Testis (tissue), 2 donors: ENCODE results near the gene SLC4A3.

Experiments used
- POLR2A ChIP-seq: fragments of 450-650 bp; IDR thresholded peaks from one replicate; pipeline ENCODE4 v1.6.1; 2017; ENCODE audit warnings: antibody characterized with exemption, mild to moderate bottlenecking, moderate library complexity
- TF ChIP-seq, protein P1 (sequence below), 3 experiments: fragments of 450-650 bp in 2 of 3; fragments of 200-600 bp in 1 of 3; sonication (generic) in 1 of 3; IDR thresholded peaks; one replicate each; pipeline ENCODE4 v1.5.1; 2016 to 2019; ENCODE audit warnings: antibody characterized with exemption in 3 of 3, mild to moderate bottlenecking in 2 of 3, moderate library complexity in 1 of 3

DNA sequence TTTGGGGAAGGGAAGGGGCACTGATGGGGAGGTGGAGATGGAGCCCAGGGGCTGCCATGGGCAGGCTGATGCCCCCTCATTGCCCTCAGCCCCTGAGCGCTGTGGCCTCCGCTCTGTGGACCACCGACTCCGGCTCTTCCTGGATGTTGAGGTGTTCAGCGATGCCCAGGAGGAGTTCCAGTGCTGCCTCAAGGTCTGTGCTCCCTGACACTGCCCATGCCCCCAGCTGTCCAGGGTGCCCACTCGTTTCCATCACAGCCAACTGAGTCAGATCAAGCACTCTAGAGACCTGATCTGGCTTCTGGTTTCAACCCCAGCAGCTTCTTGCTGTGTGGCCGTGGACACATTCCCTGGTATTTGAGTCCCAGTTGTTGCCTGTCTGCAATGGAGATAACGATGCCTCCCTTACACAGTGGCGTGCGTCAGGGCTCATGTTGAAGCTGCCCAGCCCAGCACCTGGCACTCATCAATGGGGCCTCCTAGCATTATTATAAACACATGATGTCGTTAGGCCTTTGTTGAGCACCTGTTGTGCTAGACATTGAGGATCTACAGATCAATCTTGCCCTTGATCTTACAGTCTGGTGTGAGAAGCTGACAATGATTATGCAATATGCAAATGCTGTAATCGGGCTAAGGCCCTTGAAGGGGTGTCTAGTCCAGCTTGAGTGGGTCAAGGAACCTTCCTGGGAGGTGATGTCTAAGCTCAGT, 15.4 kb upstream of the SLC4A3 start:
- TF ChIP-seq, protein P1, sequence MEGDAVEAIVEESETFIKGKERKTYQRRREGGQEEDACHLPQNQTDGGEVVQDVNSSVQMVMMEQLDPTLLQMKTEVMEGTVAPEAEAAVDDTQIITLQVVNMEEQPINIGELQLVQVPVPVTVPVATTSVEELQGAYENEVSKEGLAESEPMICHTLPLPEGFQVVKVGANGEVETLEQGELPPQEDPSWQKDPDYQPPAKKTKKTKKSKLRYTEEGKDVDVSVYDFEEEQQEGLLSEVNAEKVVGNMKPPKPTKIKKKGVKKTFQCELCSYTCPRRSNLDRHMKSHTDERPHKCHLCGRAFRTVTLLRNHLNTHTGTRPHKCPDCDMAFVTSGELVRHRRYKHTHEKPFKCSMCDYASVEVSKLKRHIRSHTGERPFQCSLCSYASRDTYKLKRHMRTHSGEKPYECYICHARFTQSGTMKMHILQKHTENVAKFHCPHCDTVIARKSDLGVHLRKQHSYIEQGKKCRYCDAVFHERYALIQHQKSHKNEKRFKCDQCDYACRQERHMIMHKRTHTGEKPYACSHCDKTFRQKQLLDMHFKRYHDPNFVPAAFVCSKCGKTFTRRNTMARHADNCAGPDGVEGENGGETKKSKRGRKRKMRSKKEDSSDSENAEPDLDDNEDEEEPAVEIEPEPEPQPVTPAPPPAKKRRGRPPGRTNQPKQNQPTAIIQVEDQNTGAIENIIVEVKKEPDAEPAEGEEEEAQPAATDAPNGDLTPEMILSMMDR (IDR thresholded peaks at IDR 0.05), result no peak
- TF ChIP-seq POLR2A, result no peak
